Small intestine (tissue), 7 donors: ENCODE data around the gene BAD. TPM values are rescaled to one million over a fixed set of nuclear protein-coding genes. Genes with fewer than 3 reads are reported as not detected.
"Not testable (repeated sequence)": the region's sequence is repeated elsewhere in the genome, so short reads cannot be mapped to it uniquely, and the experiment has no call there.

ENCODE experiments used
- DNase-seq, 2 donors: peaks; one replicate each; pipeline versions ENCODE4 v3.0.0 to v3.0.0-alpha.2; 2013
- FAIRE-seq: peaks from 2 replicates; lab custom pipeline; 2012; peaks lifted over from hg19 to GRCh38; lab: Jason Lieb, UNC
- H3K27ac ChIP-seq, 3 donors: one replicate each; pipeline ENCODE4 v1.5.1; 2013; ENCODE audit warnings: low read length in 2 of 3, mild to moderate bottlenecking in 2 of 3, control low read depth in 1 of 3, inconsistent platforms in 1 of 3, low read depth in 1 of 3, moderate library complexity in 1 of 3
- H3K27me3 ChIP-seq, 3 donors: one replicate each; pipeline ENCODE4 v1.6.1; 2013; ENCODE audit warnings: low read length in 3 of 3, inconsistent platforms in 1 of 3; ENCODE audit not compliant: control insufficient read depth in 3 of 3, insufficient read depth in 3 of 3
- H3K36me3 ChIP-seq, 3 donors: one replicate each; pipeline ENCODE4 v1.6.1; 2013; ENCODE audit warnings: low read length in 3 of 3, inconsistent platforms in 1 of 3, low read depth in 1 of 3, mild to moderate bottlenecking in 1 of 3, moderate library complexity in 1 of 3; ENCODE audit not compliant: control insufficient read depth in 3 of 3, insufficient read depth in 2 of 3
- H3K4me1 ChIP-seq, 3 donors: one replicate each; pipeline ENCODE4 v1.6.1; 2013; ENCODE audit warnings: low read length in 2 of 3, inconsistent platforms in 1 of 3, low read depth in 1 of 3, mild to moderate bottlenecking in 1 of 3, moderate library complexity in 1 of 3; ENCODE audit not compliant: control insufficient read depth in 3 of 3, insufficient read depth in 2 of 3
- H3K4me3 ChIP-seq, 3 donors: one replicate each; pipeline ENCODE4 v1.5.1; 2013; ENCODE audit warnings: low read length in 3 of 3, control low read depth in 1 of 3, inconsistent platforms in 1 of 3, low read depth in 1 of 3, mild to moderate bottlenecking in 1 of 3, moderate library complexity in 1 of 3
- H3K9me3 ChIP-seq, 2 donors: one replicate each; pipeline ENCODE4 v1.6.1; 2013; ENCODE audit warnings: low read depth in 1 of 2, low read length in 1 of 2; ENCODE audit not compliant: control insufficient read depth in 2 of 2, insufficient read depth in 1 of 2
- WGBS, 3 donors: extraction: QIAGEN DNeasy Blood & Tissue Kit; methylation state at CpG; one replicate each; pipeline ENCODE4 v1.1.7; 2013; 5-methylcytosine and 5-hydroxymethylcytosine counted together
- polyA plus RNA-seq, 4 donors: library from polyadenylated mRNA; stranded (reverse) in 3 of 4; unstranded in 1 of 4; fragments of 200-250 nt in 3 of 4; fragments of 120-200 nt in 1 of 4; gene quantifications; one replicate each; pipeline versions ENCODE4 v1.2.1 to v1.2.3, GENCODE V29; 2013
- donor health status: healthy with polysubstance abuse.
- donor health status: control.
- donor health status: control.
- donor health status: Bipolar disorder and iron deficiency.
- donor health status: healthy.

The BAD gene
- polyA plus RNA-seq, 4 donors, result 41.2 to 98.6 (median 74.1) TPM

DNA sequence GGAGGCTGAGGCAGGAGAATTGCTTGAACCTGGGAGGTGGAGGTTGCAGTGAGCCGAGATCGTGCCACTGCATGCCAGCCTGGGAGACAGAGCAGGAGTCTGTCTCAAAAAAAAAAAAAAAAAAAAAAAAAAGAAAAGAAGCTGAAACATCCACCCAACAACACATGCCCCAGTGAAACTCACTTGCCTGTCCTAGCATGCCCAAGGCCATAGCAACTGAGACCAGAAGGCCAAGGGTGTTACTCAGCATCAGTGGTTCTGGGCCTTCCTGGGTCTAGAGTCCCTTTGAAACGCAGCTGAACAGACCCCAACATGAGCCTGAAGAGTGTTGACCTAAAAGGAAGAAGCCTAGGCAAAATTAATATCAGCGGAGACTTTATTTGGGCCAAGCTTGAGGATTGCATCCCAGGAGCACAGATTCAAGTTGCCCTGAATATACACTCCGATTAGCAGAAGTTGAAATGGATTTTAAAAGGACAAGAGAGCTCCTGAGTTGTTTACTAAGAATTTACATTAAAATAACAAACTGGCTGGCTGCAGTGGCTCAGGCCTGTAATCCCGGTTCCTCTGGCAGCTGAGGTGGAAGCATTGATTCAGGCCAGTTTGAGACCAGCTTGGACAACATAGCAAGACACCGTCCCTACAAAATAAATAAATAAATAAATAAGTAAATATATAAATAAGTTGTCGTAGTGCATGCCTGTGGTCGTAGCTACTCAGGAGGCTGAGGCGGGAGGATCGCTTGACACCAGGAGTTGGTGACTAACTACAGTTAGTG, 40.4 kb upstream of the BAD start:
- FAIRE-seq (no peak), DNase-seq (no peak)
- peaks cover 0 to 34% (median 0%) of the 10 kb centered on the region in 3 donors for H3K36me3 ChIP-seq
- H3K4me1 ChIP-seq, result peaks cover 0 to 38% (median 2%) of the 10 kb centered on the region in 3 donors
- H3K4me3 ChIP-seq, result no peak overlapping the region
- no peaks in the 10 kb centered on the region for H3K27me3 ChIP-seq
- H3K27ac ChIP-seq, result no peak overlapping the region
- 84 to 93% (median 88%) methylated on average over 11 of the region's 11 CpGs for WGBS, 3 donors
- no peaks in the 10 kb centered on the region for H3K9me3 ChIP-seq

DNA sequence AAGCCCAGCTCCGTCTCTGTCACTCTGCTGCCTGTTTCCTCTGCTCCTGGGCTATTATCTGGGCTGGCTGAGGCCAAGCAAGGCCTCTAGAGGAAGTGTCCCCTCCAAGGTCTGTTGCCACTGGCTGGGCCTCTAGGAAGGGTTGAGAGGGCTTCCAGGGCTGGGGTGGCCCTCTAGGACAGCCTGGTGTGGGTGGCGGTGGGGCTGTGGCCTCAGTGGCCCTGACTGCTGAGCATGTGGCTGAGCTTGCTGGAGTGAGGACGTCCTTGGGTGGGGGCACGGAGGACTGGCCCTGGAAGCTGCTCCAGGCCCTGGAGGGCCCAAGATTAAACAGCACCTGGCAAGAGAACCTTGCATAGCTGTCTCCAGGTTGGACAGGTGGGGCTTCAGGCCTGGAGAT, 39.5 kb upstream of the BAD start:
- Histone ChIP-seq H3K36me3 (peaks cover 0 to 43% (median 0%) of the 10 kb centered on the region in 3 donors), H3K4me1 (peaks cover under 1 to 38% (median under 1%) of the 10 kb centered on the region in 3 donors)
- H3K9me3 ChIP-seq, FAIRE-seq, H3K27me3 ChIP-seq, DNase-seq, H3K4me3 ChIP-seq, H3K27ac ChIP-seq: not testable (repeated sequence)
- WGBS, 3 donors, result 76 to 83% (median 81%) methylated on average over 4 of the region's 4 CpGs

DNA sequence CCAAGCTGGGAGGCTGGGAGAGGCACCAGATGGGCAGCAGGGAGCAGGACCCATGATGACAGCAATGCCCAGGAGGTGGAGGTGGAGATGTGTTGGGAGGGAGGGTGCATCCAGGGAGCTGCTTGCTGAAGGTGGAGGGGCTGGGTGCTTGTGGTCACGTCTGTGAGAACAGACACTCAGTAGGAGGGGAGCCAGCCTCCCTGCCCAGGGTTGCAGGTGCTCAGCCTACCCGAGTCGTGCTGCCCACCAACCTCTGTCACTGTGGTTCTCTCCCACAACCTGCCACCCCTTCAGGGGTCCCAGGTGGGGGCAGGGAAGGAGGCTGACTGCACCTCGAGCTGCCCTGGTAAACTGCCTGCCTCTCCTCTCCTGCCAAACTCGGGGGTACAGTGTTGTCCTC, 38.9 kb upstream of the BAD start:
- FAIRE-seq (no peak), DNase-seq (no peak)
- no peaks in the 10 kb centered on the region for H3K27me3 ChIP-seq

DNA sequence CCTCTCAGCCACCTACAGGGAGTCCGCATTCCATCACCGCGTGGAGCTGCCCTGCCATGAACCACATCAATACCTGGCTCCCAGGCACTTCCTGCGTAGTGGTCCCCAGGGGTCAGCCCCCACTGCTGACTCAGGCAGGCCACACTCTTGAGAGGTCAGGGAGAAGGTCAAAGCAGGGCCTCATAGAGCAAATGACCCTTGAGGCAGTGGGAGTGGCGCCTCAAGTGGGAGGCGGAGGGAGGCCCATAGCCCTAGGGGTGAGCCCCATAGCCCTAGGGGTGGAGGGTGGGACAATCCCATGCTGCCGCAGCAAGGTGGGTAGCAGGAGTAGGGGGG, 38.4 kb upstream of the BAD start:
- Histone ChIP-seq H3K27ac (no peak overlapping the region), H3K27me3 (no peaks in the 10 kb centered on the region), H3K4me1 (peaks cover 0 to 40% (median 3%) of the 10 kb centered on the region in 3 donors), H3K4me3 (no peak overlapping the region), H3K36me3 (peaks cover 0 to 43% (median 0%) of the 10 kb centered on the region in 3 donors), H3K9me3 (no peaks in the 10 kb centered on the region)
- WGBS, 3 donors, result 86 to 90% (median 89%) methylated on average over 7 of the region's 7 CpGs
- DNase-seq (no peak), FAIRE-seq (no peak)

More for the DNA sequence above, 38.9 kb upstream of the BAD start:
- no peaks in the 10 kb centered on the region for H3K9me3 ChIP-seq
- peaks cover 0 to 43% (median 0%) of the 10 kb centered on the region in 3 donors for H3K36me3 ChIP-seq
- 50 to 67% (median 58%) methylated on average over 5 of the region's 5 CpGs for WGBS, 3 donors
- no peak overlapping the region for H3K4me3 ChIP-seq
- no peak overlapping the region for H3K27ac ChIP-seq
- H3K4me1 ChIP-seq, result peaks cover 0 to 40% (median 3%) of the 10 kb centered on the region in 3 donors

DNA sequence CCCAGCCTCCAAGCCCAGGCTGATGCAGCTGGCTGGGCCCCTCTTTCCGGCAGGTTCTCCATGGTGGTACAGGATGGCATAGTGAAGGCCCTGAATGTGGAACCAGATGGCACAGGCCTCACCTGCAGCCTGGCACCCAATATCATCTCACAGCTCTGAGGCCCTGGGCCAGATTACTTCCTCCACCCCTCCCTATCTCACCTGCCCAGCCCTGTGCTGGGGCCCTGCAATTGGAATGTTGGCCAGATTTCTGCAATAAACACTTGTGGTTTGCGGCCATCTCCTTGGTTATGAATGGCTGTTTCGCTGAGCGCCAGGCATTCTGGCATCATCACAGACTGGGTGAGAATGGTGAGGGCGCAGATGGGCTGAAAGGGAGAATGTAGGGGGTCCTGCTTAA, 37.1 kb upstream of the BAD start:
- DNase-seq (peak; percentile 83 to 92), FAIRE-seq (no peak)
- 14 to 69% (median 48%) methylated on average over 5 of the region's 5 CpGs for WGBS, 3 donors
- H3K9me3 ChIP-seq, result no peaks in the 10 kb centered on the region
- H3K27me3 ChIP-seq, result no peaks in the 10 kb centered on the region
- no peak overlapping the region for H3K4me3 ChIP-seq
- peak overlapping the region; percentile 77 to 83 (median 78) for H3K27ac ChIP-seq
- H3K36me3 ChIP-seq, result peaks cover 0 to 50% (median 0%) of the 10 kb centered on the region in 3 donors
- H3K4me1 ChIP-seq, result peaks cover 0 to 43% (median 3%) of the 10 kb centered on the region in 3 donors

DNA sequence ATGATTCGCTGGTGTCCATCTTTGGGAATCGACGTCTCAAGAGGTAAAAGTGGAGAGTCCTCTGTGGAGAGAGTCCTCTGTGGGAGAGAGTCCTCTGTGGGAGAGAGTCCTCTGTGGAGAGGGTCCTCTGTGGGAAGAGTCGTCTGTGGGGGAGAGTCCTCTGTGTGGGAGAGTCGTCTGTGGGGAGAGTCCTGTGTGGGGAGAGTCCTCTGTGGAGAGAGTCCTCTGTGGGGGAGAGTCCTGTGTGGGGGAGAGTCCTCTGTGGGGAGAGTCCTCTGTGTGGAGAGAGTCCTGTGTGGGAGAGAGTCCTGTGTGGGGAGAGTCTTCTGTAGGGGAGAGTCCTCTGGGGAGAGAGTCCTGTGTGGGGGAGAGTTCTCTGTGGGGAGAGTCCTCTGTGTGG, 36.6 kb upstream of the BAD start:
- no peak overlapping the region for H3K4me3 ChIP-seq
- H3K27me3 ChIP-seq, result no peaks in the 10 kb centered on the region
- peaks cover 0 to 55% (median under 1%) of the 10 kb centered on the region in 3 donors for H3K36me3 ChIP-seq
- H3K27ac ChIP-seq, result peak overlapping the region; percentile 77 to 83 (median 78)
- DNase-seq (no peak), FAIRE-seq (no peak)
- H3K4me1 ChIP-seq, result peaks cover 0 to 48% (median 3%) of the 10 kb centered on the region in 3 donors
- no peaks in the 10 kb centered on the region for H3K9me3 ChIP-seq
- 42 to 83% (median 59%) methylated on average over 5 of the region's 5 CpGs for WGBS, 3 donors

DNA sequence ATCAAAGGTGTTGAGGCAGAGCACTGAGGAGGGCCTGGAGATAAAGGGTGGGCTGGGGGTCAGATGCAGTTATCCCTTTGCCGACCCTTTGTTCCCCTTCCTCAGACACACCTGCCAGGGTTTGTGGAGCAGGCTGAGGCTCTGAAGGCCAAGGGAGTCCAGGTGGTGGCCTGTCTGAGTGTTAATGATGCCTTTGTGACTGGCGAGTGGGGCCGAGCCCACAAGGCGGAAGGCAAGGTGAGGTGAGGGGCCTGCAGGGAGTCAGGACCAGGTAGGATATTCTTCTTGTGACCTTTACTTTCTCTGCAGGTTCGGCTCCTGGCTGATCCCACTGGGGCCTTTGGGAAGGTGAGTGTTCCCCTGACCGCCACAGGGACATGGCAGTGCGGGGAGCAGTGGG, 36.1 kb upstream of the BAD start:
- Histone ChIP-seq H3K4me3 (no peak overlapping the region), H3K9me3 (no peaks in the 10 kb centered on the region), H3K4me1 (peaks cover 0 to 49% (median 3%) of the 10 kb centered on the region in 3 donors), H3K36me3 (peaks cover 0 to 59% (median 2%) of the 10 kb centered on the region in 3 donors), H3K27ac (peak overlapping the region; percentile 77 to 83 (median 78)), H3K27me3 (no peaks in the 10 kb centered on the region)
- no peak for DNase-seq
- FAIRE-seq, result no peak
- 74 to 88% (median 81%) methylated on average over 7 of the region's 7 CpGs for WGBS, 3 donors

DNA sequence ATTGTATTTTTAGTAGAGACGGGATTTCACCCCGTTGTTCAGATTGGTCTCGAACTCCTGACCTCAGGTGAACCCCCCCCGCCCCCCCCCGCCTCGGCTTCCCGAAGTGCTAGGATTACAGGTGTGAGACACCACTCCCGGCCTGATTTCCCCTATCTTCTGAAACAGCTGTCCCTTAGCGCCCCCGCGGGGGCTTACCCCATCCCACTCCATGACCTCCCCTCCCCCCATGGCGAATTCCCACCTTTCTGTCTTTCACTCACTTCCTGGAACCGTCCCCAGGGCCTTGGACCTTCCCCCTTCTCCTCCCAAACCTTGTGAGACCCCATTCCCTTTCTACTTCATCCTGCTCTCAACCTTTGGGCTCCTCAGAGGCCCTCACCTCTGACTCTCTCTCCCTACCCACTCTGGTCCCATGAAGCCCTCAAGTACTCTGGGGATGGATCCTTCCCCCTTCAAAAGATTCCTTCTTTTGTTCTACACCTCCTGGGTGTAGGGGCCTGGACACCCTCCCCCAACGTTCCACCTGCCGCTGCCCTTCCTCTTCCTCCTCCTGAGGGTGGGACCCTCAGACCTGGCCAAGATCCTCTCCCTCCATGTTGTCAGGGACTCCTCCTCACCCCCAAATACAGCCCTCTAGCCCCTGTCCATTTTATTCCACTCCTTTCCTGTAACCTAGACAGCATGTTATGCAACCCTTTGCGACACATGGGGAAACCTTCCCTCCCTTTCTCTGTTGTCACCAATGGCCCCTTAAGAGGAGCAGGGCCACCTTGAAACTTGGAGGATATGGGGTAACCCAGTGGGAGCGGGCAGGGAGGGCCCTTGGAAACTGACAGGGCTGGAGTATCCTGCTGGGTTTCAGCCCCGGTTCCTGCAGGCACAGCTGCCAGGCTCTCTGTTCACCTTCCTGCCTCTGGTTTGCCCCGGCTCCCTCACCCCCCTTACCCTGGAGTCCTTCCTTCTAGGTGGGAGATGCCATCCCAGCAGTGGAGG, 34.6 kb upstream of the BAD start:
- Histone ChIP-seq H3K27me3 (no peaks in the 10 kb centered on the region), H3K4me3 (peak overlapping the region; percentile 55 to 94 (median 87)), H3K4me1 (peaks cover 0 to 49% (median 3%) of the 10 kb centered on the region in 3 donors), H3K27ac (peak overlapping the region; percentile 96 to 98 (median 98)), H3K36me3 (peaks cover 0 to 74% (median 8%) of the 10 kb centered on the region in 3 donors), H3K9me3 (no peaks in the 10 kb centered on the region)
- DNase-seq, result peak; percentile 53 to 57
- WGBS, 3 donors, result 8 to 20% (median 18%) methylated on average over 19 of the region's 19 CpGs
- FAIRE-seq, result no peak
